Measurements from ENCODE around the gene TUBA1C.

DNA sequence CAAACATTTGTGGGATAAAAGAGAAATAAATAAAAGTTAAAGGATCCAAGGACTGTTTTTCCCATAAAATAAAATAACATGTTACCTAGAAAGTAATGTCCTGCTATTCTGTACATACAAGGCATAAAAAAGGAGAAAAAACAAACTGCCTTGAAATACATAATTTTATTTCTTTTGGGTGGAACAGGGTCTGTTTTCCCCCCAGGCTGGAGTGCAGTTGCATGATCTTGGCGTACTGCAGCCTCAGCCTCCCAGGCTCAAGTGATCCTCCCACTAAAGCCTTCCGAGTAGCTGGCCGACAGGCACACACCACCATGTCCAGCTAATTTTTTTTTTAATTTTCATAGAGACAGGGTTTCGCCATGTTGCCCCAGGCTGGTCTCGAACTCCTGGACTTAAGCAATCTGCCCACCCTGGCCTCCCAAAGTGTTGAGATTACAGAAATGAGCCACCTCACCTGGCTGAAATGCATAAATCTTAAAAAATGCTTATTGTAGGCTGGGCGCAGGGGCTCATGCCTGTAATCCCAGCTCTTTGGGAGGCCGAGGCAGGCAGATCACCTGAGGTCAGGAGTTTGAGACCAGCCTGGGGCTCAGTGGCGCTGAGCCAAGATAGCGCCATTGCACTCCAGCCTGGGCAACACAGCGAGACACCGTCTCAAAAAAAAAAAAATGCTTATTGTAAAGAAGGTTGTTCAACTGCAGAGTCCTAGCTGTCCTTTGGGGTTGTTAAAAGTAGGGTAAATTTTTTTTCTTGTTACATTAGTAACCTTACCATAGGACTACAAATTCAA is 4.1 kb upstream of the TUBA1C start:
- TF ChIP-seq POLR2A (IDR thresholded peaks at IDR 0.05; ENCODE audit: low read depth, low read length) (no peak), FOS (IDR thresholded peaks at IDR 0.05; ENCODE audit: low read depth, low read length) (no peak), RFX5 (IDR thresholded peaks at IDR 0.05; ENCODE audit: low read depth, low read length) (no peak), CHD1 (IDR thresholded peaks at IDR 0.05; ENCODE audit: low read depth, low read length) (no peak), SMC3 (IDR thresholded peaks at IDR 0.05; ENCODE audit: low read depth, low read length) (no peak), RAD21 (IDR thresholded peaks at IDR 0.05; ENCODE audit: low read length) (no peak), MAFK (IDR thresholded peaks at IDR 0.05; ENCODE audit: low read depth, low read length) (no peak), MAZ (IDR thresholded peaks at IDR 0.05; ENCODE audit: borderline replicate concordance, low read depth, low read length) (no peak), BHLHE40 (IDR thresholded peaks at IDR 0.05; ENCODE audit: low read depth, low read length) (no peak), CEBPB (IDR thresholded peaks at IDR 0.05; ENCODE audit: low read depth, low read length) (no peak)
- TF ChIP-seq, protein P1, sequence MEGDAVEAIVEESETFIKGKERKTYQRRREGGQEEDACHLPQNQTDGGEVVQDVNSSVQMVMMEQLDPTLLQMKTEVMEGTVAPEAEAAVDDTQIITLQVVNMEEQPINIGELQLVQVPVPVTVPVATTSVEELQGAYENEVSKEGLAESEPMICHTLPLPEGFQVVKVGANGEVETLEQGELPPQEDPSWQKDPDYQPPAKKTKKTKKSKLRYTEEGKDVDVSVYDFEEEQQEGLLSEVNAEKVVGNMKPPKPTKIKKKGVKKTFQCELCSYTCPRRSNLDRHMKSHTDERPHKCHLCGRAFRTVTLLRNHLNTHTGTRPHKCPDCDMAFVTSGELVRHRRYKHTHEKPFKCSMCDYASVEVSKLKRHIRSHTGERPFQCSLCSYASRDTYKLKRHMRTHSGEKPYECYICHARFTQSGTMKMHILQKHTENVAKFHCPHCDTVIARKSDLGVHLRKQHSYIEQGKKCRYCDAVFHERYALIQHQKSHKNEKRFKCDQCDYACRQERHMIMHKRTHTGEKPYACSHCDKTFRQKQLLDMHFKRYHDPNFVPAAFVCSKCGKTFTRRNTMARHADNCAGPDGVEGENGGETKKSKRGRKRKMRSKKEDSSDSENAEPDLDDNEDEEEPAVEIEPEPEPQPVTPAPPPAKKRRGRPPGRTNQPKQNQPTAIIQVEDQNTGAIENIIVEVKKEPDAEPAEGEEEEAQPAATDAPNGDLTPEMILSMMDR (conservative IDR thresholded peaks at IDR 0.05; ENCODE audit: low read depth, low read length), result no peak
- TF ChIP-seq, protein P2, sequence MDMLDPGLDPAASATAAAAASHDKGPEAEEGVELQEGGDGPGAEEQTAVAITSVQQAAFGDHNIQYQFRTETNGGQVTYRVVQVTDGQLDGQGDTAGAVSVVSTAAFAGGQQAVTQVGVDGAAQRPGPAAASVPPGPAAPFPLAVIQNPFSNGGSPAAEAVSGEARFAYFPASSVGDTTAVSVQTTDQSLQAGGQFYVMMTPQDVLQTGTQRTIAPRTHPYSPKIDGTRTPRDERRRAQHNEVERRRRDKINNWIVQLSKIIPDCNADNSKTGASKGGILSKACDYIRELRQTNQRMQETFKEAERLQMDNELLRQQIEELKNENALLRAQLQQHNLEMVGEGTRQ (IDR thresholded peaks at IDR 0.05; ENCODE audit: low read depth, low read length), result no peak
- TF ChIP-seq, protein P3, sequence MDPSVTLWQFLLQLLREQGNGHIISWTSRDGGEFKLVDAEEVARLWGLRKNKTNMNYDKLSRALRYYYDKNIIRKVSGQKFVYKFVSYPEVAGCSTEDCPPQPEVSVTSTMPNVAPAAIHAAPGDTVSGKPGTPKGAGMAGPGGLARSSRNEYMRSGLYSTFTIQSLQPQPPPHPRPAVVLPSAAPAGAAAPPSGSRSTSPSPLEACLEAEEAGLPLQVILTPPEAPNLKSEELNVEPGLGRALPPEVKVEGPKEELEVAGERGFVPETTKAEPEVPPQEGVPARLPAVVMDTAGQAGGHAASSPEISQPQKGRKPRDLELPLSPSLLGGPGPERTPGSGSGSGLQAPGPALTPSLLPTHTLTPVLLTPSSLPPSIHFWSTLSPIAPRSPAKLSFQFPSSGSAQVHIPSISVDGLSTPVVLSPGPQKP (IDR thresholded peaks at IDR 0.05; ENCODE audit: borderline replicate concordance, low read depth, low read length), result no peak

Measured in IMR-90 (cell line).